ENCODE data around the gene GCSAML. TPM values are rescaled to one million over a fixed set of nuclear protein-coding genes. Genes with fewer than 3 reads are reported as not detected.

Gene GCSAML
- total RNA-seq, 2 experiments from 2014 or later, result 3.1 to 3.5 TPM

- DNase-seq, result no peak
- H3K27ac Mint-ChIP-seq, result no peak overlapping the region
- peaks cover 48% of the 10 kb centered on the region for H3K27me3 Mint-ChIP-seq
- H3K9me3 Mint-ChIP-seq, result no peaks in the 10 kb centered on the region
- peaks cover 1% of the 10 kb centered on the region for H3K4me1 Mint-ChIP-seq
- H3K4me3 Mint-ChIP-seq, result no peak overlapping the region
- no peaks in the 10 kb centered on the region for H3K36me3 Mint-ChIP-seq
Measured at GRCh38 chr1:247542811-247543210, 6.1 kb upstream of the GCSAML start.

- no peak for DNase-seq
- Mint-ChIP-seq H3K9me3 (no peaks in the 10 kb centered on the region), H3K4me3 (peak overlapping the region; percentile 56), H3K4me1 (peaks cover 17% of the 10 kb centered on the region), H3K27me3 (peaks cover 38% of the 10 kb centered on the region), H3K36me3 (peaks cover 6% of the 10 kb centered on the region), H3K27ac (peak overlapping the region; percentile 23)
Measured at GRCh38 chr1:247548092-247548491, 842 bp upstream of the GCSAML start.

GRCh38 chr1:247551721-247552120 is 2.8 kb downstream of the GCSAML start:
- no peak overlapping the region for H3K27ac Mint-ChIP-seq
- no peaks in the 10 kb centered on the region for H3K9me3 Mint-ChIP-seq
- no peak overlapping the region for H3K4me3 Mint-ChIP-seq
- no peak for DNase-seq
- peaks cover 18% of the 10 kb centered on the region for H3K27me3 Mint-ChIP-seq
- peaks cover 6% of the 10 kb centered on the region for H3K36me3 Mint-ChIP-seq
- peaks cover 17% of the 10 kb centered on the region for H3K4me1 Mint-ChIP-seq

- no peak overlapping the region for H3K27ac Mint-ChIP-seq
- peaks cover 6% of the 10 kb centered on the region for H3K36me3 Mint-ChIP-seq
- DNase-seq, result no peak
- peaks cover 17% of the 10 kb centered on the region for H3K4me1 Mint-ChIP-seq
- no peaks in the 10 kb centered on the region for H3K9me3 Mint-ChIP-seq
- H3K4me3 Mint-ChIP-seq, result no peak overlapping the region
- peaks cover 14% of the 10 kb centered on the region for H3K27me3 Mint-ChIP-seq
Measured at GRCh38 chr1:247552231-247552630, 3.3 kb downstream of the GCSAML start.

- peak overlapping the region; percentile 54 for H3K27ac Mint-ChIP-seq
- no peaks in the 10 kb centered on the region for H3K9me3 Mint-ChIP-seq
- H3K27me3 Mint-ChIP-seq, result peaks cover 3% of the 10 kb centered on the region
- DNase-seq, result no peak
- H3K36me3 Mint-ChIP-seq, result no peaks in the 10 kb centered on the region
- H3K4me1 Mint-ChIP-seq, result peaks cover 13% of the 10 kb centered on the region
- no peak overlapping the region for H3K4me3 Mint-ChIP-seq
Measured at GRCh38 chr1:247557926-247558674, 9.2 kb downstream of the GCSAML start.

DNA sequence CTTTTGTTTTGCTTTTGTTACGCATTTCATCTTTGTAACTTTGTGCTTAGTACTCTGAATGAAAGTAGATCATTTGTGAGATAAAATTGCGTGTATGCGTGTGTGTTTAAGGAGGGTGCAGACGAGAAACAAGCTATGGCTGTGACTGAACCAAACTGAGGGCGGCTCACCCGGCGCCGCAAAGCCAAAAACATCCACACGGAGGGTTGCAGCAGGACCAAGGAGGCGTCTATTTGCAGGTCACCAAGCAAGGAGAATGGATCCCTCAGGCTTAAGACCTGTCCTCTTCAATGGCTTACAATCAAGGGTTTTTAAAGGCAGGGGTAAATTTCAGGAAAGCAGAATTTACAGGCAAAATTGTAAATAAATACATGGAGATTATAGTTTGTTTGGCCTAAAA is 12.8 kb downstream of the GCSAML start:
- Mint-ChIP-seq H3K4me1 (peaks cover 13% of the 10 kb centered on the region), H3K9me3 (no peaks in the 10 kb centered on the region), H3K27me3 (peaks cover 3% of the 10 kb centered on the region), H3K4me3 (no peak overlapping the region), H3K36me3 (no peaks in the 10 kb centered on the region), H3K27ac (no peak overlapping the region)
- DNase-seq, result no peak

DNA sequence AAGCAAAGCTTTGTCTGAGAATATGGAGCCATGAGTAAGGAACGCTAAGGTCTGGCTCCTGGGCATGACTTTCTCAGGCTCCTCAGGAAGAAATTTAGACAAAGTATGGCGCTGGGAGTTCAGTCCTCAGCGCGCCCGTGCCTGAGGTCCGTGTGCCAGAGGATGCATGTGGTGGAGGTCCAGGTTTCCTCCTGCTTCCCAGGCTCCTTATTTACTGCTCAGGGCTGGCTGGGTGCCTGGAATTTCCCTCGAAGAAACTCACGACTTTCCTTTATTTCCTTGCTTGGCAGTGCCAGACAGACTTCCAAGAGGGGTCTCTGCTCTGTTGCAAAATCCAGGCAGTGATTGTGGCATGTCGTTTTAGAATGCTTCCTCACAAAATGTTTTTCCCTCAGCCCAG is 13.3 kb downstream of the GCSAML start:
- H3K27ac Mint-ChIP-seq, result no peak overlapping the region
- DNase-seq, result no peak
- H3K4me3 Mint-ChIP-seq, result no peak overlapping the region
- H3K4me1 Mint-ChIP-seq, result peaks cover 13% of the 10 kb centered on the region
- H3K9me3 Mint-ChIP-seq, result no peaks in the 10 kb centered on the region
- H3K27me3 Mint-ChIP-seq, result peaks cover 3% of the 10 kb centered on the region
- H3K36me3 Mint-ChIP-seq, result no peaks in the 10 kb centered on the region

- H3K4me1 Mint-ChIP-seq, result no peaks in the 10 kb centered on the region
- H3K36me3 Mint-ChIP-seq, result peaks cover 1% of the 10 kb centered on the region
- DNase-seq, result no peak
- peaks cover 10% of the 10 kb centered on the region for H3K9me3 Mint-ChIP-seq
- H3K4me3 Mint-ChIP-seq, result no peak overlapping the region
- H3K27ac Mint-ChIP-seq, result no peak overlapping the region
- H3K27me3 Mint-ChIP-seq, result peaks cover 16% of the 10 kb centered on the region
Measured at GRCh38 chr1:247574236-247574635, 25.3 kb downstream of the GCSAML start.

DNA sequence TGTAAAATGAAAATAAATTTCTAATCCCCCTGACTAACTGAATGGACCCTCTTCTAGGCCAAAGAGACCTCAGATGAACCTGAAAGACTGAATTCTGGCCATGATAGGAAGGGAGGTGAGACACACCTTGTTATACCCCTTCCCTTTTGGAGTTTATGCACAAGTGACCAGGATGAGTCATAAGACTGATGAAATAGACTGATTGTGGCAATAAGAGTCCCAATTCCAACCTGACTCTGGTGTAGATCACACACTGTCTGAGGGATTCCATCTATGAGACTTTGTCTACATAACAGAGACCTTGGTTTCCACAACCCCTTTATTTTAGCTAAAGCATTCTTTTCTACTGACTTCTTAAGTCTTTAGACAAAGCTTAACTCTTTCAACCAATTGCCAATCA is 25.7 kb downstream of the GCSAML start:
- Mint-ChIP-seq H3K36me3 (peaks cover 1% of the 10 kb centered on the region), H3K27me3 (peaks cover 16% of the 10 kb centered on the region), H3K4me3 (no peak overlapping the region), H3K9me3 (peaks cover 10% of the 10 kb centered on the region), H3K4me1 (no peaks in the 10 kb centered on the region), H3K27ac (no peak overlapping the region)
- no peak for DNase-seq

DNA sequence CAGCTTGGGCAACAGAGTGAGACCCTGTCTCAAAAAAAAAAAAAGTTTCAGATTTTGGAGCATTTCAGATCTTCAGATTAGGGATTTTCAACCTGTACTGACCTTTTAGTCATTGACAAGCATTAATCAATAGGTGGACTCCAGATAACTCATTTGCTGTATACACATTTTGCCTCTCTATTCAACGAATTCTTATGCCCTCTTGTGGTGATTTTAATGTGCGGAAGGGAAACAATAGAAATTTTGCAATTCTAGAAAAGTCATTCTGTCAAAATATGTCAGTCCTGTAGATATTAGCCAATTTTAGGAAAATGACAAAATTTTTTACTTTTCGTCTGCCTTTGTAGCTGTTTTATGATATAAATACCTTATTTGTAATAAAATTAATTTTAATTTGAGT is 27.6 kb downstream of the GCSAML start:
- no peak for DNase-seq
- no peak overlapping the region for H3K4me3 Mint-ChIP-seq
- H3K4me1 Mint-ChIP-seq, result no peaks in the 10 kb centered on the region
- no peaks in the 10 kb centered on the region for H3K36me3 Mint-ChIP-seq
- no peak overlapping the region for H3K27ac Mint-ChIP-seq
- peaks cover 11% of the 10 kb centered on the region for H3K27me3 Mint-ChIP-seq
- H3K9me3 Mint-ChIP-seq, result no peaks in the 10 kb centered on the region

DNA sequence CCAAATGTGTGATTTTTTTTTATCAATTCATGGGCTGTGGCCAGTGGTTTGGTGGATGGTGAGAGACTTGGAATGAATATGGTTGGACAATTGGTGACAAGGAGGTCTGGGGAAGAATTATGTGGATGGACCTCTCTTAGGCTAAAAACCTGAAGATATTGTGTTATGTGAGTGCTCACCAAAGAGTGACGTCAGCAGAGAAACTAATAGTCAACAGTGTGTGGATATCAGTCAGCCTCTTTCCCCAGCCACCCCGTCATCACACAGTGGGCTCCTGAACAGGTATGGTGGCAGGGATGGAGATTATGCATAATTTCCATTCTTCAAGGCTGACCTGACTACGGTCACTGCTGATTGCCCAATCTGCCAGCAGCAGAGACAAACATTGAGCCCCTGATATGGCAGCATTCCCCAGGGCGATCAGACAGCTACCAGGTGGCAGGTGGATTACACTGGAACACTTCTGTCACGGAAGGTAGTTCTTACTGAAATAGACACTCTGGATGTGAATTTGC is 30.1 kb downstream of the GCSAML start:
- no peaks in the 10 kb centered on the region for H3K9me3 Mint-ChIP-seq
- H3K4me3 Mint-ChIP-seq, result no peak overlapping the region
- no peak for DNase-seq
- no peaks in the 10 kb centered on the region for H3K36me3 Mint-ChIP-seq
- peaks cover 4% of the 10 kb centered on the region for H3K27me3 Mint-ChIP-seq
- no peaks in the 10 kb centered on the region for H3K4me1 Mint-ChIP-seq
- H3K27ac Mint-ChIP-seq, result no peak overlapping the region

DNA sequence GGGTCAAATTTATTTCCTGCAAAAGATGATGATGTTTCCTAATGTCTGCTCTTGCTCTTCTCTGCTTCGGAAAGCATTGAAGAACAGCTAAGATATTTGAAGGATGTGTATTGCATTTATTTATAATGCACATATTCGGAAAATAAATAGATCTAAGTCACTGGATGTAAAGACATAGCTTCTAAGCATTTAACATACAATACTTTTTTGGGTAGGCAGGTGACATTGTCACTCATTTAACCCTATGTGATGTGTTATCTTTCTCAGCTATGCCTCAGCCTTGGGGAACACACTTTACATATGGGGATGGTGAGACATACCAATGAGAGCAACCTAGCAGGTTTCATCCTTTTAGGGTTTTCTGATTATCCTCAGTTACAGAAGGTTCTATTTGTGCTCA is 39.1 kb downstream of the GCSAML start, which contains the start of gene OR2G2:
OR2G2 (plus strand) TSS at position 301 of the 400 bp plus-strand sequence; CDS start at position 301, 0 bp downstream.
- no peaks in the 10 kb centered on the region for H3K4me1 Mint-ChIP-seq
- H3K27ac Mint-ChIP-seq, result no peak within 1 kb of the TSS
- peaks cover 13% of the 10 kb centered on the region for H3K27me3 Mint-ChIP-seq
- no peak for DNase-seq
- peaks cover 6% of the 10 kb centered on the region for H3K9me3 Mint-ChIP-seq
- no peak within 1 kb of the TSS for H3K4me3 Mint-ChIP-seq
- H3K36me3 Mint-ChIP-seq, result no peaks in the 10 kb centered on the region

DNA sequence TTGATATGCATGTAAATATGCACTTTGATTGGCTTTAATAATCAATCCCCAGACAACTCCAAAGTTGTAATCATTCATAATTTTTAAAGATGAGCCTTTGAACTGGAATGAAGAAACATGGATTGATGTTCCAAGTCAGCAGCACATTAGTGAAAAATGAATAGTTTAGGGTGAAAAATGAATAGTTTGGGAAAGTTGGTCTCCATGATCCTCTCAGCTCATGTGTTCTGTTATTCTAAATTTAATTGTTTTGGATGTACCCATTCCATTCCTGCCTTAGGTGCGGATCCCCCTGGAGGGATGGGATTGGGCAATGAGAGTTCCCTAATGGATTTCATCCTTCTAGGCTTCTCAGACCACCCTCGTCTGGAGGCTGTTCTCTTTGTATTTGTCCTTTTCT is 56.4 kb downstream of the GCSAML start, which contains the start of gene OR2G3:
OR2G3 (plus strand) TSS at position 301 of the 400 bp plus-strand sequence; CDS start at position 301, 0 bp downstream.
- H3K4me1 Mint-ChIP-seq, result no peaks in the 10 kb centered on the region
- no peak within 1 kb of the TSS for H3K27ac Mint-ChIP-seq
- no peaks in the 10 kb centered on the region for H3K36me3 Mint-ChIP-seq
- DNase-seq, result no peak
- no peak within 1 kb of the TSS for H3K4me3 Mint-ChIP-seq
- peaks cover 5% of the 10 kb centered on the region for H3K9me3 Mint-ChIP-seq
- H3K27me3 Mint-ChIP-seq, result peaks cover 21% of the 10 kb centered on the region

GRCh38 chr1:247613405-247613804 is 64.5 kb downstream of the GCSAML start:
- Mint-ChIP-seq H3K27ac (no peak overlapping the region), H3K4me3 (no peak overlapping the region), H3K36me3 (no peaks in the 10 kb centered on the region), H3K27me3 (peaks cover 20% of the 10 kb centered on the region), H3K4me1 (no peaks in the 10 kb centered on the region), H3K9me3 (peaks cover 5% of the 10 kb centered on the region)
- no peak for DNase-seq

DNA sequence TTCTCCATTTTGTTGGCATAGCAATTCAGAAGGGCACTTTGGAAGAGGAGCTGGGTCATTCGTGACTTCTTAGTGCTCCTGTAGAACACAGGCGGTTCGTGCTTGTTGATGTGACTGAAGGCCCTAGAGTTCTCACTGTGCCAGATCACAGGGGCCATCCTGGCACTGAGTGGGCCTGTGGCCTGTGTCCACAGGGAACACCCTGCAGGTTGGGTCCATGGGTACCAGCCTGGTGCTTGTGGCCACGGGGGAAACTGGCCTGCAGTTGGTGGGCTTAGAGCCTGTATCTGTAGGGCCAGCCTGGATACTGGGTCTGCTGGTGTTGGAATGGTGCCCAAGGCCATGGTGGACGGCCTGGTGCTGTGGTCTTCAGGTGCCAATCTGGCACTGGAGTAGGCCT is 65.7 kb downstream of the GCSAML start:
- H3K9me3 Mint-ChIP-seq, result peaks cover 2% of the 10 kb centered on the region
- peaks cover 10% of the 10 kb centered on the region for H3K27me3 Mint-ChIP-seq
- H3K4me1 Mint-ChIP-seq, result no peaks in the 10 kb centered on the region
- no peaks in the 10 kb centered on the region for H3K36me3 Mint-ChIP-seq
- no peak for DNase-seq
- H3K27ac Mint-ChIP-seq, result no peak overlapping the region
- no peak overlapping the region for H3K4me3 Mint-ChIP-seq

Measured in activated naive CD8-positive, alpha-beta T cell treated with anti-CD3 and anti-CD28 coated beads for 36 hours (primary cell).